Measurements from ENCODE around the gene F10. TPM values are rescaled to one million over a fixed set of nuclear protein-coding genes. Genes with fewer than 3 reads are reported as not detected.
A peak's percentile ranks its signal among the peaks of the same experiment; 100 is the strongest.

Gene F10
- total and polyA plus RNA-seq, 4 experiments from 2014 or later = not detected

DNA sequence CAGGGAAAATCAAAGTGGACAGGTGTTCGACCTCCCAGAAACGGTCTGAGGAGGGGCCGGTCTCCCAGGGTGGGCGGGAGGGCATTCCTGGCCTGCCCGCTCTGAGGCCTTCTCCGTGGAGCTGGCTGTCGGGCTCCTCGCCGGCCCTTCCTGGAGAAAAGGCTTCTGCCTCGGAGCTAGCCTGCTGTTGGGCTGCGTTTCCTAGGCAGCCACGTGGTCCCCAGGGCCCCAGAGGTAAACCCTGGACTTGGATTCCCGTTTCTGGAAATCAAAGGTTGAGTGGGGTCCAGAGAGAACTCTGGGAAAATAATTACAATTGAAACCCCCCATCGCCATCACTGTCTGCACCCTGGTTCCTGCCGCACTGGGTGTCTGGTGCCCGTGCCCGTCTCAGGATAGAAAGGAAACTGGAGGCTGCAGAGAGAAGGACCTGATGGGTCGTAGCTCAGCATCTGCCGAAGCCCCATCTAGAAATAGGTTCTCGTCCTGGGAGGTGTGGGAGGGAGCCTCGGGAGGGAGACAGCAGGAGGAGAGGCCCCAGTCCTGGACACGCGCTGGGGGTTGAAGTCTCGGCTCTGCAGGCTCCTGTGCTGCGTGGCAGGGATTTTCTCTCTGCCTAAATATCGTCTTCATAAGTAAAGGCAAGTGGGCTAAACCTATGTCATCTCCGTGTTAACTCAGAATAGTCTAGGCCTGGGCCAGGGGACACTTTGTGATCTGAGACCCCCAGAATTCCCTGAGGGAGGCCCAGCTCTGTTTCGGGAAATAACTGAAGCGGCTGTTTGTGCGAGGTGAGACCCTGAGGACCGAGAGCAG, 28.2 kb downstream of the F10 start:
- Mint-ChIP-seq H3K9me3 (peaks cover 0 to 18% (median 2%) of the 10 kb centered on the region in 8 donors), H3K36me3 (peaks cover 0 to 4% of the 10 kb centered on the region in 2 donors), H3K4me3 (peak overlapping the region in 3 of 8 donors; percentile 29 to 67 (median 36)), H3K27me3 (no peaks in the 10 kb centered on the region), H3K27ac (peak overlapping the region in 3 of 7 donors; percentile 29 to 80 (median 32)), H3K4me1 (peaks cover 7 to 26% (median 19%) of the 10 kb centered on the region in 4 donors)
- intact Hi-C loops (cut with micrococcal nuclease) = no loop called here
- DNase-seq = no peak
- Histone ChIP-seq H3K27me3 (ENCODE audit: insufficient read depth, low read length) (no peaks in the 10 kb centered on the region), H3K4me3 (ENCODE audit: low read length in 2 of 2) (no peak overlapping the region), H3K36me3 (ENCODE audit: insufficient read depth, low read length) (no peaks in the 10 kb centered on the region), H3K27ac (ENCODE audit: low read depth, low read length) (no peak overlapping the region), H3K9me3 (ENCODE audit: control insufficient read depth in 1 of 2, low read length in 2 of 2) (no peaks in the 10 kb centered on the region), H3K4me1 (ENCODE audit: insufficient read depth, low read length) (peaks cover 23% of the 10 kb centered on the region)
- POLR2A ChIA-PET (ENCODE audit: partially characterized antibody) = interaction anchor here (1.5 kb wide), 1 partner anchor 58 kb away, joined by 5 read pairs; the partner anchor contains the start of genes CUL4A and PCID2
- CTCF ChIA-PET (ENCODE audit: partially characterized antibody) = no interaction called here

DNA sequence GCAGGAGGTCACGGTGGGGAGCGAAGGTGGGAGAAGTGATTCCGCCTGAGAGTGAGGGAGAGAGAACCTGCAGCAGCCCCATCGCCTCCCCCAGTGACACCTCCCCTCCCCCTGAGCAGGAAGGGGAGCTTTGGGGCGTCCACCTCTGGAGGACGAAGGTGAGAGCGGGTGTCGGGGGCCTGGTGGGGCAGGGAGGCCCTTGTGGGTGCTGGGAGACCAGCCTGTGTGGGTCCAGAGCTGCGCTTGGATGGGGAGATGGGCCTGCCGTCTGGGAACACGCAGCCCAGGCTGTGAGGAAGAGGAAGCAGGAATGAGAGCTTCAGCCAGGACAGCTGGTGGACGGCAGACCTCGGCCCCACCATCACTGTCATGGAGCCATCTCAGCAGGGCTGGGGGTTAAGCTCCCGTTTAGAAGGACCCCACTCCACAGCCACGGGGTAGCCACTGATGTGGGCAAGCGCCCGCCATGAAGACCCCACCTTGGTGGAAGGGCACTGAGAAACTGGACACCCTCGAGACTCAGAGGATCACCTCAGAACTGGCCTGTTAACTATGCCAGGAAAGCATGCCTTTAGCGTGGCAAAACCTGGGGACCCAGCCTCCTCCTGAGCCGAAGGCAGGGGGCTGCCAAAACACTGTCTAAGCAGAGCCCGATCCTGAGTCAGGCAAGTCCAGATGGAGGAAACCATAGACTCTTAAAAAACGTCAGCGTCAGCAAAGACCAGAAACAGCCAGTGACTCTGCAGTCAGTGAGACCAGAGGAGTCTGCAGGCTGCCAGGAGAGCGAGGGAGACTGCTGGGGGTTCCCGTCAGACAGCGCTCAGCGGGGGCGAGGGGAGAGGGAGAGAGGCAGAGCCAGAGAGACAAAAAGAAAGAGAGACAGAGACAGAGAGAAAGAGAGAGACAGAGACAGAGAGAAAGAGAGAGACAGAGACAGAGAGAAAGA, 29.4 kb downstream of the F10 start:
- Histone ChIP-seq H3K27ac (ENCODE audit: low read depth, low read length) (no peak overlapping the region), H3K36me3 (ENCODE audit: insufficient read depth, low read length) (no peaks in the 10 kb centered on the region), H3K4me3 (ENCODE audit: low read length in 2 of 2) (peak overlapping the region; percentile 36 to 73), H3K4me1 (ENCODE audit: insufficient read depth, low read length) (peaks cover 23% of the 10 kb centered on the region), H3K9me3 (ENCODE audit: control insufficient read depth in 1 of 2, low read length in 2 of 2) (no peaks in the 10 kb centered on the region), H3K27me3 (ENCODE audit: insufficient read depth, low read length) (no peaks in the 10 kb centered on the region)
- peak overlapping the region; percentile 81 to 97 (median 88) for H3K4me3 Mint-ChIP-seq
- DNase-seq = no peak
- peaks cover 7 to 26% (median 19%) of the 10 kb centered on the region in 4 donors for H3K4me1 Mint-ChIP-seq
- H3K9me3 Mint-ChIP-seq = peaks cover 0 to 23% (median 2%) of the 10 kb centered on the region in 8 donors
- H3K36me3 Mint-ChIP-seq = peaks cover 0 to 4% of the 10 kb centered on the region in 2 donors
- no peaks in the 10 kb centered on the region for H3K27me3 Mint-ChIP-seq
- POLR2A ChIA-PET (ENCODE audit: partially characterized antibody) = interaction anchor here (0.9 kb wide), 1 partner anchor 57 kb away, joined by 3 read pairs; the partner anchor contains the start of genes CUL4A and PCID2
- CTCF ChIA-PET (ENCODE audit: partially characterized antibody) = no interaction called here
- H3K27ac Mint-ChIP-seq = peak overlapping the region in 6 of 7 donors; percentile 58 to 95 (median 86)
- intact Hi-C loops (cut with micrococcal nuclease) = loop anchor here (2.0 kb wide), 2 partner anchors 33 to 145 kb away; partner anchors contain the start of gene LAMP1

DNA sequence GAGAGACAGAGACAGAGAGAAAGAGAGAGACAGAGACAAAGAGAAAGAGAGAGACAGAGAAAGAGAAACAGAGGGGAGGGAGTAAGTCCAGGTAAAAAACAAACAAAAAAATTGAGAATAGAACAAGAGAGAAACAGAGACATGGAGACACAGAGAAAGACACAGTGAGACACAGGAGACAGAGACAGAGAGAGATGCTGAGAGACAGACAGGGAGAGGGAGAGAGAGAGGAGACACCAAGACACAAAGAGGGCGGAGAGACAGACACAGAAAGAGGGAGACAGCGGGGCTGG, 30.0 kb downstream of the F10 start:
- Mint-ChIP-seq H3K4me1 (peaks cover 7 to 26% (median 20%) of the 10 kb centered on the region in 4 donors), H3K27ac (peak overlapping the region; percentile 58 to 97 (median 91)), H3K4me3 (peak overlapping the region; percentile 81 to 97 (median 88)), H3K27me3 (no peaks in the 10 kb centered on the region), H3K9me3 (peaks cover 0 to 29% (median 2%) of the 10 kb centered on the region in 8 donors), H3K36me3 (peaks cover 0 to 4% of the 10 kb centered on the region in 2 donors)
- peaks cover 23% of the 10 kb centered on the region for H3K4me1 ChIP-seq (ENCODE audit: insufficient read depth, low read length)
- H3K9me3 ChIP-seq (ENCODE audit: control insufficient read depth in 1 of 2, low read length in 2 of 2) = no peaks in the 10 kb centered on the region
- intact Hi-C loops (cut with micrococcal nuclease) = loop anchor here (2.0 kb wide), 2 partner anchors 32 to 144 kb away; partner anchors contain the start of gene LAMP1
- POLR2A ChIA-PET (ENCODE audit: partially characterized antibody) = interaction anchor here (5.0 kb wide), 1 partner anchor 57 kb away, joined by 42 read pairs; the partner anchor contains the start of genes CUL4A and PCID2
- H3K27me3 ChIP-seq (ENCODE audit: insufficient read depth, low read length) = no peaks in the 10 kb centered on the region
- no peaks in the 10 kb centered on the region for H3K36me3 ChIP-seq (ENCODE audit: insufficient read depth, low read length)
- H3K4me3 ChIP-seq (ENCODE audit: low read length in 2 of 2) = peak overlapping the region; percentile 36 to 73
- CTCF ChIA-PET (ENCODE audit: partially characterized antibody) = interaction anchor here (1.2 kb wide), 1 partner anchor 57 kb away, joined by 3 read pairs; the partner anchor contains the start of gene CUL4A
- no peak overlapping the region for H3K27ac ChIP-seq (ENCODE audit: low read depth, low read length)
- DNase-seq = no peak

DNA sequence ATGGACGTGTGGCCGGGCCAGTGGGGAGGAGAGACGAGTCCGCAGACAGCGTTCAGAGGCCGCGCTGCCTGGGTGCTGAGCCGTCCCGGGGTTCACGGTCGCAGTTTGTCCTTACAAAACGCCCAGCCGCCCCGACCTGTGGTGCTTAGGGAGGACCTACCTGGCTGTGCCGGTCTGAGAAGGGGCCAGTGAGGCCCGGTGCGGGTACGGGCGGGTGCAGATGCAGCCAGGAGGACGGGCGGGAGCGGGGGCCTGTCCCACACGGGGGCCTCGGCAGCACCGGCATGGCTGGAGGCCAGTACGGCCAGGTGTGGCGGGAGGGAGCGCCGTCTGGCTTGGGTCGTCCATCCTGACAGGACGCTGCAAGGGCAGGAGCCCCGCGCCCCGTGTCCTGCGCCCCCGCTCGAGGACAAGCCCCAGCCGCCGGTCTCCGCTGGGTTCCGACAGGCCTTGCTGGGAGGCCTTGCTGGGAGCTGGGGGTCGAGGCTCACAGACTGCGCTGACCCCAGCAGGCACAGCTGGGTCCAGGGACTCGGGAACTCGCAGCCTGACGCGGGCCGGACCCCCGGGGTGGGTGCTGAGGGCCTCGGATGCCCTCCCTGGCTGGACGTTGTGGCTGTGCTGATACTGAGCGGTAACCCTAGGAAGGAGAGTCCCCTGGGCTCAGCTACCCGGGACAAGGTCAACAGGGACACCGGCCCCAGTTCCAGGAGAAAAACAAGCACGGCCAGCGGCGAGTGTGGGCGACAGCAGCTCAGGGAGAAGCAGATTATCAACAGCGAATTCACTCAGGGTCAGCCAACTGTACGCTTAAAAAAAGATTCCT, 30.6 kb downstream of the F10 start:
- Mint-ChIP-seq H3K36me3 (peaks cover 0 to 4% of the 10 kb centered on the region in 2 donors), H3K4me1 (peaks cover 7 to 26% (median 20%) of the 10 kb centered on the region in 4 donors), H3K9me3 (peaks cover 0 to 29% (median 2%) of the 10 kb centered on the region in 8 donors), H3K4me3 (peak overlapping the region; percentile 86 to 97 (median 88)), H3K27ac (peak overlapping the region; percentile 77 to 97 (median 94)), H3K27me3 (no peaks in the 10 kb centered on the region)
- Histone ChIP-seq H3K9me3 (ENCODE audit: control insufficient read depth in 1 of 2, low read length in 2 of 2) (no peaks in the 10 kb centered on the region), H3K4me1 (ENCODE audit: insufficient read depth, low read length) (peaks cover 23% of the 10 kb centered on the region), H3K4me3 (ENCODE audit: low read length in 2 of 2) (peak overlapping the region; percentile 73 to 93), H3K36me3 (ENCODE audit: insufficient read depth, low read length) (no peaks in the 10 kb centered on the region), H3K27me3 (ENCODE audit: insufficient read depth, low read length) (no peaks in the 10 kb centered on the region), H3K27ac (ENCODE audit: low read depth, low read length) (peak overlapping the region; percentile 48)
- POLR2A ChIA-PET (ENCODE audit: partially characterized antibody) = interaction anchor here (0.6 to 5.0 kb wide), 4 partner anchors 23 to 184 kb away, joined by 3 to 42 read pairs (median 6); partner anchors contain the start of genes CUL4A, MCF2L and PCID2
- DNase-seq = peak in 2 of 5 donors; percentile 18 to 22
- intact Hi-C loops (cut with micrococcal nuclease) = loop anchor here (1.0 to 2.0 kb wide), 3 partner anchors 32 to 144 kb away; partner anchors contain the start of genes LAMP1 and PCID2
- CTCF ChIA-PET (ENCODE audit: partially characterized antibody) = interaction anchor here (1.2 kb wide), 1 partner anchor 57 kb away, joined by 3 read pairs; the partner anchor contains the start of gene CUL4A

DNA sequence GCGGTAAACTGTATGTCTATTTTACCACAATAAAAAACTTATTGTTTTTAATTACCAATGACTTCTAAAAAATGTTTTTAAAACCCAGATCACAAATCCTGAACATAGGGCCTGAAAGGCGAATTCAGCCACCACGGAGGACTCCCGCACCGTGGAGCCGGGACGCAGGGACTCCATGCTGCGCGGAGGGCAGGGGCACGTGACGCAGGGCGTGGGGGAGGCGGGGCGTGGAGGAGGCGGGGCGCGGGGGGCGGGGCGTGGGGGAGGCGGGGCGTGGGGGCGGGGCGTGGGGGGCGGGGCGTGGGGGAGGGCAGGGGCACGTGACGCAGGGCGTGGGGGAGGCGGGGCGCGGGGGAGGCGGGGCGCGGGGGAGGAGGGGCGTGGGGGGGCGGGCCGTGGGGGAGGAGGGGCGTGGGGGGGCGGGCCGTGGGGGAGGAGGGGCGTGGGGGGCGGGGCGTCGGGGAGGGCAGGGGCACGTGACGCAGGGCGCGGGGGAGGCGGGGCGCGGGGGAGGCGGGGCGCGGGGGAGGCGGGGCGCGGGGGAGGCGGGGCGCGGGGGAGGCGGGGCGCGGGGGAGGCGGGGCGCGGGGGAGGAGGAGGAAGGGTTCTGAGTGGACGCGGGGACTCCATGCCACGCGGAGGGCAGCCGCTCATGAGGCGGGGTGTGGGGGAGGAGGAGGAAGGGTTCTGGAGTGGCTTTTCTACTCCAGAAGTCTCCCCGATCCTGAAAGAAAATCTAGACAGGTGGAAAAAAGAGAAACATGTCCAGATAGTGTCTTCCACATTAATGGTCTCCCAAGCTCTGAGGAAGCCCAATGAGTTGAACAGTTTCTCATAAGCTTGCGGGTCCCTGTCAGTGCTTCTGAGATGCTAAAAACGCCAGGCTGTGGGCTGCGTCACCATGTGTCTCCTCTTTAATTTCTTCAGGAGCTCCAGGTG, 31.5 kb downstream of the F10 start:
- no peaks in the 10 kb centered on the region for H3K9me3 ChIP-seq (ENCODE audit: control insufficient read depth in 1 of 2, low read length in 2 of 2)
- H3K9me3 Mint-ChIP-seq = peaks cover 0 to 29% (median 2%) of the 10 kb centered on the region in 8 donors
- POLR2A ChIA-PET (ENCODE audit: partially characterized antibody) = interaction anchor here (0.6 to 5.0 kb wide), 7 partner anchors 22 to 185 kb away, joined by 3 to 42 read pairs (median 7); partner anchors contain the start of genes CUL4A, MCF2L and PCID2
- no peaks in the 10 kb centered on the region for H3K36me3 ChIP-seq (ENCODE audit: insufficient read depth, low read length)
- H3K27me3 ChIP-seq (ENCODE audit: insufficient read depth, low read length) = no peaks in the 10 kb centered on the region
- H3K4me3 ChIP-seq (ENCODE audit: low read length in 2 of 2) = peak overlapping the region; percentile 73 to 93
- peak overlapping the region; percentile 87 to 98 (median 96) for H3K27ac Mint-ChIP-seq
- peak overlapping the region; percentile 49 for H3K27ac ChIP-seq (ENCODE audit: low read depth, low read length)
- DNase-seq = peak; percentile 57 to 76 (median 75)
- no peaks in the 10 kb centered on the region for H3K27me3 Mint-ChIP-seq
- H3K4me1 Mint-ChIP-seq = peaks cover 7 to 26% (median 20%) of the 10 kb centered on the region in 4 donors
- intact Hi-C loops (cut with micrococcal nuclease) = loop anchor here (1.0 to 2.0 kb wide), 3 partner anchors 31 to 143 kb away; partner anchors contain the start of genes LAMP1 and PCID2
- CTCF ChIA-PET (ENCODE audit: partially characterized antibody) = interaction anchor here (1.2 to 2.1 kb wide), 2 partner anchors 26 to 56 kb away, joined by 3 to 5 read pairs; partner anchors contain the start of gene CUL4A
- peaks cover 0 to 4% of the 10 kb centered on the region in 2 donors for H3K36me3 Mint-ChIP-seq
- peak overlapping the region; percentile 83 to 89 (median 86) for H3K4me3 Mint-ChIP-seq
- peaks cover 23% of the 10 kb centered on the region for H3K4me1 ChIP-seq (ENCODE audit: insufficient read depth, low read length)
